HG02610 (cell line): Measurements from ENCODE around the gene CYBRD1.
A peak's percentile ranks its signal among the peaks of the same experiment; 100 is the strongest.

Experiments used
- ATAC-seq: cut with Tn5 transposase; IDR thresholded peaks from one replicate; pipeline ENCODE4 v1.9.1; 2021; ENCODE audit warnings: mild to moderate bottlenecking, moderate library complexity; ENCODE audit not compliant: unreplicated experiment

Gene CYBRD1

GRCh38 chr2:171551836-171552235 is 29.6 kb downstream of the CYBRD1 start:
- no peak for ATAC-seq

GRCh38 chr2:171553236-171553635 is 31.0 kb downstream of the CYBRD1 start:
- ATAC-seq = no peak

GRCh38 chr2:171553858-171554257 is 31.6 kb downstream of the CYBRD1 start:
- ATAC-seq = no peak

- ATAC-seq = no peak
Observed at GRCh38 chr2:171554991-171555615, 32.8 kb downstream of the CYBRD1 start.

- ATAC-seq = no peak
Observed at GRCh38 chr2:171557363-171557762, 35.1 kb downstream of the CYBRD1 start.

GRCh38 chr2:171563301-171563700 is 41.0 kb downstream of the CYBRD1 start:
- ATAC-seq = no peak

- ATAC-seq = no peak
Observed at GRCh38 chr2:171564463-171564862, 42.2 kb downstream of the CYBRD1 start.

- no peak for ATAC-seq
Observed at GRCh38 chr2:171566057-171566456, 43.8 kb downstream of the CYBRD1 start.

- ATAC-seq = no peak
Observed at GRCh38 chr2:171566753-171567152, 44.5 kb downstream of the CYBRD1 start.

- no peak for ATAC-seq
Observed at GRCh38 chr2:171568089-171568488, 45.8 kb downstream of the CYBRD1 start.

- no peak for ATAC-seq
Observed at GRCh38 chr2:171571721-171572120, 49.4 kb downstream of the CYBRD1 start.

GRCh38 chr2:171574149-171574795 is 52.0 kb downstream of the CYBRD1 start:
- ATAC-seq = peak; percentile 51

- no peak for ATAC-seq
Observed at GRCh38 chr2:171575606-171576005, 53.3 kb downstream of the CYBRD1 start.

- ATAC-seq = no peak
Observed at GRCh38 chr2:171578127-171578803, 56.0 kb downstream of the CYBRD1 start.

- ATAC-seq = no peak
Observed at GRCh38 chr2:171579481-171579880, 57.2 kb downstream of the CYBRD1 start.

- no peak for ATAC-seq
Observed at GRCh38 chr2:171583566-171583965, 61.3 kb downstream of the CYBRD1 start.

- no peak for ATAC-seq
Observed at GRCh38 chr2:171584001-171584400, 61.7 kb downstream of the CYBRD1 start.

- no peak for ATAC-seq
Observed at GRCh38 chr2:171587132-171587531, 64.9 kb downstream of the CYBRD1 start.

- no peak for ATAC-seq
Observed at GRCh38 chr2:171587567-171587966, 65.3 kb downstream of the CYBRD1 start.

GRCh38 chr2:171590116-171590515 is 67.8 kb downstream of the CYBRD1 start:
- ATAC-seq = no peak

- no peak for ATAC-seq
Observed at GRCh38 chr2:171592036-171592555, 69.8 kb downstream of the CYBRD1 start.

- no peak for ATAC-seq
Observed at GRCh38 chr2:171595456-171595855, 73.2 kb downstream of the CYBRD1 start.
